CD1c-positive myeloid dendritic cell (primary cell): ENCODE data around the gene PGLYRP3.
A peak's percentile ranks its signal among the peaks of the same experiment; 100 is the strongest.
"Not testable (repeated sequence)": the region's sequence is repeated elsewhere in the genome, so short reads cannot be mapped to it uniquely, and the experiment has no call there.

Experiments used
- DNase-seq: peaks from one replicate; pipeline ENCODE4 v3.0.0-alpha.2; 2016; ENCODE audit errors: extremely low spot score

PGLYRP3 gene

DNA sequence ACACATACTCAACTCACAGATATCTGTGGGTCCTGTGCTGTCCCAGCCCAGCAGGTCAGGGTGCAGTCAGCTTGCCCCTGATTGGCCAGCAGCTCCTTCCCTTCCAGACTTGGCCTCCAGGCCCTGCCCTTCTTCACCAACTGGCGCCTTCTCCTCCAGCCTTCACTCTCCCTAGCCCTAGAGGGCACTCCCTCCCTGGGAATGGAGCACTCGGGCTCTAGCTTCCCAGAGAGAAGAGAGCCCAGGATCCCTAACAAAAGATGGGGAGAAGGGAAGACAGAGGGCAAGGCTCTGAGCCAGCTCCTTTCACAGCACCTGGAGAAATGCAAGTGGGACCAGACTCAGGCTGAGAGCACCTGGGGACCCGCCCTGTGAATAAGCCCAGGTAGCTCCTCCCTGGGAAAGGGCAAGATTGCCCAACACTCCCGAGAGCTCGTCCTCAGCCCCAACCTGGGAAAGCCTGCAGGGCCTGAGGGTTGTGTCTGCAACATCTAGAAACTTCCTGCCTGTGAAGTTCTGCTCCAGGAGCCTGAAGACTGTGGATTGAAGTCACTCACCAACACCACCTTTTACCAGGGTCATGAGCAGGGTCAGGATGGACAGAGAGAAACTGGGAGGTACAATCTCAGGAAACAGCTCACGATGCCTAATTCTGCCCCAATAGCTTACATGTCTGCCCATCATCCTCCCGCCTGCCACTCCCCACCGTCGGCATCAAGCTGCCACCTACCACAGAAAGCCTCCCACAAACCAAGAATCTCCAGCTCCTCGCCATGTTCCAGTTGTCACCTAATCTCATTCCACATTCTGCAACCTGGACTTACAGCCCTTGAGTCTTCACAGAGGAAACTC is 36.0 kb upstream of the PGLYRP3 start, which contains the start of gene PGLYRP4:
Gene PGLYRP4 (minus strand): TSS at position 331 of the 852 bp plus-strand sequence. CDS start 909 bp downstream, outside the sequence.
- no peak for DNase-seq

DNA sequence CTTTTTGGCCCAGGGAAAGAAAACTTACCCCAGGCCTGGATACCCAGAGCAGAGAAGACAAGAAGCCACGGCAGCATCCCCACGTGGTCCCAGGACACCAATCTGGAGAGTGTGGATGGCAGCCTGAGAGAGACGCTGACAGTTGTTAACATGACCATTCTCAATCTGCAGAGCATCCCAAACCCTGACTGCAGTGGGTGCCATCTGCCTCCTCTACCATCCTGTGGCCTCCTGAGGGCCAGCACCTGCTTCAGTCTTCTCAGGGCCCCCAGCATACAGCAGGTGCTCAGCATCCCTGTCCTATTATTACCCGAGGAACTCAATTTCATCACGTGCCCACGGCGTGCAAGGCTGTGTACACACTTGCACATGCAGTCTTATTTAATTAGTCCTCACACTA is 35.1 kb upstream of the PGLYRP3 start:
- DNase-seq: no peak

DNA sequence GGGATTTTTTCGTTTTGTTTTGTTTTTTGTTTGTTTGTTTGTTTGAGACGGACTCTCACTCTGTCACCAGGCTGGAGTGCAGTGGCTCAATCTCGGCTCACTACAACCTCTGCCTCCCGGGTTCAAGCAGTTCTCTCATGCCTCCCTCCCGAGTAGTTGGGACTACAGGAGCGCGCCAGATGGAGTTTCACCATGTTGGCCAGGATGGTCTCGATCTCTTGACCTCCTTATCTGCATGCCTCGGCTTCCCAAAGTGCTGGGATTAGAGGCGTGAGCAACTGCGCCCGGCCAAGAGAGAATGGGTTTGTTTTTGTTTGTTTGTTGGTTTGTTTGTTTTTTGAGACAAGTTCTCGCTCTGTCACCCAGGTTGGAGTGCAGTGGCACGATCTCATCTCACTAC is 34.3 kb upstream of the PGLYRP3 start:
- not testable (repeated sequence) for DNase-seq

DNA sequence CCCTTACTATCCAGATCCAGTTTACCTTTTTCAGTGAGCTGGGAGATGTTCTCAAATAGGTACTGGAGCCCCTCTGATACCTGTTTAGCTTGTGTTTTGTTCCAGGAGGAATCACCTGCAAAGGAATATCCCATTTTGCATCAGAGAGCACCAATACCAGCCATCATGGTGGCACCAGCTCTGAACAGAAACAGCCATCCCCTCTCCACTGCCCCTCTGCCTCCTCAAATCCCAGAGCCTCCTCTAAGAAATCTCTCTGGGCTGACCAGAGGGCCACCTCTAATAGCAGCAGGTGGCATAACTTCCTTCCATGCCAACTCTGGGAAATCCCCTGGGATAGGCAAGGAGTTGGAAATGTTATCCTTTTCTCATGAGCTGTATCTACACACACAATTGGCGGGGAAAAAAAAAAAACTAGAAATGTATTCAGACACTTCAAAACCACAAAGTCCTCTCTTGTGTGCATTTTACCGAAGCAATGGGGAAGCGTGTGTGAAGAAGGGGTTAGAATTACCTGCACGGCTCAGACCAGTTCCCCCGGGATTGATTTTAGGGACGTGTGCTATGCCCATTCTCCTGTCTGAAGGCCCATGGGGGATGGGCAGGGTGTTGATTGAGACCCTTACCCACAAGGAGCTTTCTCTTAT is 33.4 kb upstream of the PGLYRP3 start:
- DNase-seq: no peak

DNA sequence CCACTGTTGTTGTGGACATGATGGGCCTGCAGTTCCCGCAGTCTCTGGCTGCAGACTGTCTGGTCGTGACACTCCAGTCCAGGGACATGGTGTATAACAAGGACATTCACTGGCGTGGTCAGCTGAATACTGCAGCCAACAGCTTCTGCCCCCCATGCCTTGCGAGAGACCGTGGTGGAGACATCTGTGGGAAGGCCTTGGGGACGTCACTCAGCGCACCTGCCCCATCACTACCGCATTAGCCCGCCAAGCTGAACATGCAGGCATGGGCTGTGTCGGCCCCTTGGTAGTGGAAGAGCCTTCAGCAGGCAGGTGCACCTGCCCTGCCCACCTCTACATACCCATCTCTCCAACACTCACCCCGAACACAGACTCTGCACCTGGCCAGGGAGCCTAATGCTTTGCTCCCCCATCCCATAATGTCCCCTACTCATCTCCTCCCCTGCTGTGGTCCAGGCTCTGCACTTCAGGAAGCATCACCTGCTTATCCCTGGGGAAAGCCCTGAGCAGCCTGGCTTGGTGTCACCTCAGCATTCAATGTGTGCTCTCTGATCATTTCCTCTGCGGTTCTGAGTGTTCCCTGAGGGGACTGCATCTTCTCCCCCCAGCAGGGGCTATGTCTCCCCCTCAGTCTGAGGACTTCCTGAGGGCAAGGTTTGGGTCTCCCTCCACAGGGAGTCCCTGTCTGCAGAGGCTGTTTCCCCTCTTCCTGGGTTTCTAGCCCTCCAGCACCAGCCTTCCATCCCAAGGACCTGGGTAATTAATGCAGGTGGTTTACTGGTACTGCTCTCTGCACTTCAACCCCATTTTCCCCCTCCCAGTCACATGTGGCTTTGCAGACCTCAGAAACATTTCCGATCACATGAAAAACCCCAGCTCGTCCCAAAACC is 32.7 kb upstream of the PGLYRP3 start:
- no peak for DNase-seq

DNA sequence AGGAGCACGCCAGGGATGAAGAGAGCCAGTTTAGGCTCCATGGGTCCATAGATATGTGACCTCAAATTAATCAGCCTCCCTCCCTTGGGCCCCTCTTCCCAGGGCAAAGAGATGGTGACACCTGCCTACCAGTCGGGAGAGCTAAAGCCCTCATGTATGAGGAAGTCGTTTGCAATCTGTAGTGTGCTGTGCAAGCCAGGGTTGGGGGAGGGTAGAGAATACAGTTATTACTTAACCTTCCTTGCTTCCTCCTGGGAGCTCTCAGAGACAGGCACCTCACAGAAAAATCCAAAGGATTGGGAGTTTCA is 31.9 kb upstream of the PGLYRP3 start:
- DNase-seq: peak; percentile 44

DNA sequence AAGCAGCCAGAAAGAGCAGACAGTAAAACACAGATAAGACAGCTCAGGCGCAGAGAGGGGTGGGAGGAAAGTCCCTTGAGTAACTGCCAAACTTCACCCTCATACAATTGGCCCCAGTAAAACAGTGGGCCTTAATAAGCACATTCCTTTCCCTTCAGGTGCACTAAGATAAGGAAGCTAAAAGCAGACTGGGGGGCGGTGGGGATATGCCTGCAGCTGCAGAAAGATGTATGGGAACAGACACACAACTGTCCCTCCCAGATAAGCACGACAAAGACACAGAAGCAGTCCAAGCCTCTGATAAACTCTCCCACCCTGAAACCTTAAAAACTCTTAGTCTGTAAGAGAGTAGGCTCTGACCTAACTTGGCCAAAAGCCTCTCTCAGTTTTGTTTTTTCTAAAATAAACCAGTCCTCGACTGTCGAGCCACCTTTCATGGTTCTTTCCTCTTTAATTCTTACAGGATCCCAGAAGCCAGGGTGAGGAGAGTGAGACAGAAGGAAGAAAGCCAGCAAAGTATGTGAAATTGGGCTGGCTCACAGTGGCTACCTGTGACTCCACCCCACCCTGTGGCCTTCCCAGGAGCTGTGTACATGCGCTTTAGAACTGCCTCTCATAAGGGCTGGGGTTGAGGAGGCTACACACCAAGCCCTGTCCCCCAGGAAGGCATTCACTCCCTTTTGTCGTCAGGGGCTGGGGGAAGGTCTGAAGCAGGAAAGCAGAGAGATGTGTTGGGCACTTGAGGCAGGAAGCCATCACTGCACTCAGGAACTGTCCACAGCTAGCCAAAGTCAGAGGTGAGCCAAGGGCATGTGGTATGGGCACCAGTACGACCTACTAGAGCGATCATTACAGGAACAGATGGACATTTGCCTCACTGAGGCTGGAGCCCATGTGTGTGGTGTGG is 31.3 kb upstream of the PGLYRP3 start:
- DNase-seq: no peak

DNA sequence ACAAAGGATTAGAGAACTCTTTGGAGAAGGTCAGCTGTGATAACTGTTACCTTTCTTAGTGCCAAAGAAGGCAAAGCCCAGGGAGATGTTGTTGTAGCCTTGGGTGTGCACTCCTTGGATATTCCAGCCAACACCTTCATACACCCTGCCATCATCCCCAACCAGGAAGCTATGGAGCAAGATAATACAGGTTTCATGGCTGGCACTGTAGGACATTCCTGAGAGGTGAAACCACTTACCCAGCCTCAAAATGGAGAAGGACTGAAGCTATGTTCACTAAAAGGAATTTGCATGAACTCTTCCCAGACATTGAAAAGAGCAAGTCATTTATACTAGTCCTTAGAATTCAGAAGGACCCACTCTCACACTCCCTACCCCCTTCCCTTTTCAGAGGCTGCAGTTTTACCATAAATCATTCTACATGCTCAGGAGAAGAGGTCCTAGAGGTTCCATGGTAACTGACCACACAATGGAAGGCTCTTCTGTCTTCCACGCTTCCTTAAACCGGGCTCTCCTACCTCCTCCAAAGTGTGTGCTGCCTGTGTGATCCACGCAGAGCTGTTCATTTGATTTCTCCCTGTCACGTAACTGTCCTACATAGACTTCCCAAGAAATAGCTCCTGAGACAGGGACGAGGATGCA is 30.4 kb upstream of the PGLYRP3 start:
- DNase-seq: no peak

DNA sequence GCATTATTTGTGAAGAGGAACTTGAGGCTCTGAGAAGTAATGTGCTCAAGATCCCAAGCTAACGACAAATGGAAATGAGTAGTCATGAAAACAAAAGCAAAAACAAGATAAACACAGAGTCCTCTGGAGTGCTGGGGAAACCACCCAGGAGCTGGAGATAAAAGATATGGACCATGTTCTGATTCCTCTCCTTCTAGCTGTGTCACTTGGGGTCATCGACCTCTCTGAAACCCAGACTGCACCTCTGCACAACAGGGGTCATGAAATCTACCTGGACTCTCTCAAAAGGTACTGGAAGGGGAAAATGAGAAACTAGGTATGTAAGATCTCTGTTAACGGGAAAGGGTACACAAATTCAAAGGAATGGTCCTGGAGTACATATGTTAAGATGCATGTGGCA is 29.4 kb upstream of the PGLYRP3 start:
- no peak for DNase-seq

DNA sequence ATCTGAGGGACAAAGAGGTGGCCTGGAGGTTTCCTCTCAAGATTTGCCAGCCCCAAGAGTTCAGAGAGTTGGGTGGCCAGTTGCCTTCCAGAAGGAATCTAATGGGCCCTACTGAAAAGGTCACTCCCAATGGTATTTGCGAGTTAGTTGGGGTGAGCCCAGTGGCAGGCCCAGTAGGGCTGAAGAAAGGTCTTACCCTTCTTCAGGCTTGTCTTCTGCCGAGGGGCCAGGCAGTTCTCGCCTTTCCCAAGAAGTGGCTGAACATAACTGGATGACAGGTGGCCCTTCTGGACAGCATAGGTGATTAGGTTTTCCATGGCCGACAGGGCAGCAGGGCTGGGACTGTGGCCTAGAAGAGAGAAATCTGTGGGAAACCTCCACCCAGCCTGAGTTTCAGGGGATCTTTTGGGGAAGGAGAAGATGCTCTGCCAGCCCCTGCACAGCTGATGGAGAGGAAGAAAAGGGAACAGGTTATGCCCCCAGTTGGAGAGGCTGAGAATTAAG is 28.7 kb upstream of the PGLYRP3 start:
- no peak for DNase-seq

DNA sequence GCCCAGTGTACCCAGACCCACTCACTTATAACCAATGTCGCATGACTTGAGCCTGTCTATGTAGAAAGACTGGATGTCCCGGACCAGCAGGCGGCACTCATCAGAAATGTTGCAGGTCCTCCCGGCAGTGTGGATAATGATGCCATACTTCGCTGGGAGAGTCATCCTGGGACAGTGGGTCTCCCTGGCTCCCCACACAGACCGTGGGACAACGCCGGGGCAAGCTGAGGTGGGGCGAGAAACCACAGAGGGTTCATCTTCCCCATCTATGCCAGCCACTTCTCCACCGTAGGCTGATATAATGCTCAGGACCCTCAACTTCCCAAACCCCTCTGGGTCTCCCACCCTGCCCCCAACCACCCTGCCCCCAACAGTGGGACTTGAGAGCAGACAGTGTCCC is 27.6 kb upstream of the PGLYRP3 start:
- no peak for DNase-seq

DNA sequence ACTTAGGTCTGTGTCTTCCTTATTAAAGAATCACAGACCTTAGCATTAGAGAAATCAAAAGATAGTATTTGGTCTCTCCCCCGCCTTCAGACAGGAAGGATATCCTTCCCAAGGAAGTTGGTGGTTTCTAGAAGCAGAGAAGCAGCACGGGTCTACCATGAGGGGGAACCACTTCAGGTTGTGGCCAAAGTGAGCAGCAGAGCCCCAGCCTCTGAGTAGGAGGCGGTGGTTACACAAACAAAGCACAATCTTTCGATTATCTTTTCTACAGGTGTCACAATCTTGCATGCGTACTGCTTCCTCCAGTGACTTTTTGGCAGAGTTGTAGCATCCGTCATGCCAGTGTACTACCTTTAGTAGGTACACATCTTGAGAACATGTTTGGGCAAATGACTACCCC is 27.1 kb upstream of the PGLYRP3 start:
- no peak for DNase-seq

DNA sequence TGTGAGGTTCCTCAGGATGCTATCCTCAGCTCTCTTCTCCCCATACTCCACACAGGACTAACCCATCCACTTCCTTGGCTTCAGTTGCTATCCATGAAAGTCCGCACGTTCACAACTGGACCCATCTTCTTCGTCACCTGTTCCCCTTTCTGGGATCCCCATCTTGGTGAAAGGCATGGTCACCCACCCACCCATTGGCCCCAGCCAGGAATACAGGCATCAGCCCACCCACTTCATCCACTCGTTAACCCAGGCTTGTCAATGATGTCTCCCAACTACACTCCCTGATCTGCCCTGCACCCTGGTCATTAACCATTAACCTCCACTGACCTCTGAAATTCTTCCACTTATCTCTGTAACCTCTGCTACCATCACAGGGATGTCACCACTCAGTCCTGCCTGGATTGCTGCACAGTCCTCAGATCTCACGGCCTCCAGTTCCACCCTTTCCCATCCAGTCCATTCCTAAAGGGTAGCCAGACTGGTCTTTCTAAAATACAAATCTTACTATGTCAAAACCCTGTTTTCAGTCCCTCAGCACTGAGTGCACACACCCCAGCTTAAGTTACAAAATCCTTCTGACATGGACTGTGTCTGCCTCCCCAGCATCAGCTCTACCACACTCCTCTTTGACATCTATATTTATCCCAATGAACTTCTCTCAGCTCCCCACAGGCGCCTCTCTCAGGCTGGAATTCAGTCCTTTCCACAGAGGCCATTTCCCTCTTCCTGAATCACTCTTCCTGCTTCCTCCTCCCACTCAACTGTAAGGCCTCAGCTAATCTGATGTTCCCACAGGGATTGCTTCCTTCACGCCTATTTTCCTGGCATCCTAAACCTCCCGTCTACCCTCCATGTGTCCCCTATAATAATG is 25.5 kb upstream of the PGLYRP3 start:
- DNase-seq: no peak

DNA sequence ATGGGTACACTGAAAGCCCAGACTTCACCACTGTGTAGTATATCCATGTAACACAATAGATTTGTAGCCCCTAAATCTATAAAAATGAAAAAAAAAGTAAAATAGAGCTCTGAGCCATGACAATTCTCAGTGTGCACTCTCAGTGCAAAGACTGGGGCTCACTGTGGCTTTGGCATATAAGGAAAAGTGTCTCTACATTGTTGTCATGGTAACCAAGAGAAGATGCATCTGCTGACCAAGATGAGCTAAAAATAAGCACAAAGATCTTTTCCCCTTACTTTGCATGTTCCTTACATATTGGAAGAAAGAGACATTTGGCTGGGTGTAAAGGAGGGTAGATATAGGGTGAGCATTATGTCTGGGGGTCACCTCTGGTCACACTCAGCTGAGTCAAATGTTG is 23.9 kb upstream of the PGLYRP3 start:
- DNase-seq: no peak

DNA sequence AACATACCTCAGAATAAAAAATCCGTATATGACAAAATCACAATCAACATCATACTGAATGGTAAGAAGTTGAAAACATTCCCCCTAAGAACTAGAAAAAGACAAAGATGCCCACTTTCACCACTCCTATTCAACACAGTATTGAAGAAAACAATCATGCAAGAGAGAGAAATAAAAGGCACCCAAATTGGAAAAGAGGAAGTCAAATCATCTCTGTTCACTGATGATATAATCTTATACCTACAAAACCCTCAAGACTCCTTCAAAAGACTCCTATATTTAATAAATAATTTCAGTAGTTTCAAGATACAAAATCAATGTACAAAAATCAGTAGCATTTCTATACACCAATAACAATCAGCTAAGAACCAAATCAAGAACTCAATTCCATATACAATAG is 21.1 kb upstream of the PGLYRP3 start:
- DNase-seq: no peak

DNA sequence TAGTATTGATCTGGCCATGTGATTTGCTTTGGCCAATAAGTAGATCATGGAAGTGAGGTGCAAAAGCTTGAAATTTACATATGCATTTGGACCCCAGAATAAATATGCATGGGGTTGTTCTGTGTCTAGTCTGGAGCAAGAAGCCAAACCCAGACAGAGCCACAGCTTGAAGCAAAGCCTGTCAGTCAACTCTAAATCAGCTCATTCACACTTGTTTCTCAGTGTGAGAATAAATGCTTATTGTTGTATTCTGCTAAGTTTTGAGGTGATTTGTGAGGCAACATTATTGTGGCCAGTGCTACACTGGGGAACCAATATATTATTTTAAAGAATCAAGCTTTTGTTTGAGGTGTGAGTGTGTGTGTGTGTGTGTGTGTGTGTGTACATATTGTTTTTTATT is 12.2 kb upstream of the PGLYRP3 start:
- no peak for DNase-seq

DNA sequence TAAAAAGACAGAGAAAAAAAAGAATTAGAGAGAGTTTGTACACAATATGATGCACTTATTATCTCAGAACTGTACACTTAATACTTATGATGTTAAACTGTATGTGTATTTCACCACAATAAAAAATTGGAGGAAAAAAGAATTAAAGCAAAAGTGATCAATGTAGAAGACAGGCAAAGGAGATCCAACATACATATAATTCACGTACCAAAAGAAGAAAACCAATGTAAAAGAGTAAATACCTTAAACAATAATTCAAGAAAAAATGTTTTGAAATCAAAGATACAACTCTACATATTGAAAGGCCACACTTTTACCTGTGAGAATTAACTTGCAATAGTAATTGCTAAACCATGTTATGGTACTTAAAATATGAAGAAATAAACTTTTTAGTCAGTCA is 9.8 kb upstream of the PGLYRP3 start:
- DNase-seq: no peak

DNA sequence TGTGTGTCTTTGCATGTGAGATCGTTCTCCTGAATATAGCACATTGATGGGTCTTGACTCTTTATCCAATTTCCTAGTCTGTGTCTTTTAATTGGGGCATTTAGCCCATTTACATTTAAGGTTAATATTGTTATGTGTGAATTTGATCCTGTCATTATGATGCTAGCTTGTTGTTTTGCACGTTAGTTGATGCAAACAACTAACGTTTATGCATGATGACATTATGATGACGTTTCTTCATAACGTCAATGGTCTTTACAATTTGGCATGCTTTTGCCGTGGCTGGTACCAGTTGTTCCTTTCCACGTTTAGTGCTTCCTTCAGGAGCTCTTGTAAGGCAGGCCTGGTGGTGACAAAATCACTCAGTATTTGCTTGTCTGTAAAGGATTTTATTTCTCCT is 5.4 kb upstream of the PGLYRP3 start:
- DNase-seq: not testable (repeated sequence)

DNA sequence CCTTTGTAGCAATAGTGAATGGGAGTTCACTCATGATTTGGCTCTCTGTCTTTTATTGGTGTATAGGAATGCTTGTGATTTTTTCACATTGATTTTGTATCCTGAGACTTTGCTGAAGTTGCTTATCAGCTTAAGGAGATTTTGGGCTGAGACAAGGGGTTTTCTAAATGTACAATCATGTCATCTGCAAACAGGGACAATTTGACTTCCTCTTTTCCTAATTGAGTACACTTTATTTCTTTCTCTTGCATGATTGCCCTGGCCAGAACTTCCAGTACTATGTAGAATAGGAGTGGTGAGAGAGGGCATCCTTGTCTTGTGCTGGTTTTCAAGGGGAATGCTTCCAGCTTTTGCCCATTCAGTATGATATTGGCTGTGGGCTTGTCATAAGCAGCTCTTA is 3.3 kb upstream of the PGLYRP3 start:
- DNase-seq: not testable (repeated sequence)

DNA sequence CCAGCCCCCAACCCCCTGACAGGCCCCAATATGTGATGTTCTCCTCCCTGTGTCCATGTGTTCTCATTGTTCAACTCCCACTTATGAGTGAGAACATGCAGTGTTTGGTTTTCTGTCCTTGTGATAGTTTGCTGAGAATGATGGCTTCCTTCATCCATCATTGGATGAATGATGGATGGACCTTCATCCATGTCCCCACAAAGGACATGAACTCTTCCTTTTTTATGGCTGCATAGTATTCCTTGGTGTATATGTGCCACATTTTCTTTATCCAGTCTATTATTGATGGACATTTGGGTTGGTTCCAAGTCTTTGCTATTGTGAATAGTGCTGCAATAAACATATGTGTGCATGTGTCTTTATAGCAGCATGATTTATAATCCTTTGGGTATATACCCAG is 1.6 kb upstream of the PGLYRP3 start:
- DNase-seq: not testable (repeated sequence)
